H1 (cell line): ENCODE data around the gene POLL. TPM values are rescaled to one million over a fixed set of nuclear protein-coding genes. Genes with fewer than 3 reads are reported as not detected.

Experiments
- CTCF ChIA-PET: fragments of 300-600 bp; sonication (Branson Sonifier 250); formaldehyde crosslinking; loops from one replicate; lab custom pipeline; 2021; ENCODE audit not compliant: partially characterized antibody; lab: Charles Lee
- POLR2A ChIA-PET: fragments of 300-600 bp; sonication (Branson Sonifier 250); formaldehyde crosslinking; loops from one replicate; lab custom pipeline; 2021; ENCODE audit warnings: inconsistent platforms; ENCODE audit not compliant: partially characterized antibody; lab: Charles Lee
- DNase-seq, 2 experiments: peaks; one replicate each; pipeline versions ENCODE4 v3.0.0 to v3.0.0-alpha.2; 2010 to 2022; ENCODE audit warnings: low spot score in 2 of 2, low read depth in 1 of 2, mixed read lengths in 1 of 2
- FAIRE-seq: peaks from 2 replicates; lab custom pipeline; 2011; peaks lifted over from hg19 to GRCh38; lab: Jason Lieb, UNC
- H2AFZ ChIP-seq: 2 replicates; pipeline ENCODE4 v1.8.1; 2012; ENCODE audit warnings: low read length, inconsistent platforms
- H2AK5ac ChIP-seq: 2 replicates; pipeline ENCODE4 v1.6.1; 2013; ENCODE audit warnings: low read depth, low read length
- H2BK120ac ChIP-seq: replicated peaks from 2 replicates; pipeline ENCODE3; 2013; ENCODE audit warnings: low read depth, low read length, inconsistent platforms
- H2BK12ac ChIP-seq: 2 replicates; pipeline ENCODE4 v1.6.1; 2013; ENCODE audit warnings: low read depth, low read length
- H2BK15ac ChIP-seq: 2 replicates; pipeline ENCODE4 v1.6.1; 2013; ENCODE audit warnings: low read length
- H2BK20ac ChIP-seq: 2 replicates; pipeline ENCODE4 v1.6.1; 2013; ENCODE audit warnings: low read length
- H2BK5ac ChIP-seq: 2 replicates; pipeline ENCODE4 v1.6.1; 2013; ENCODE audit warnings: low read depth, low read length
- H3K14ac ChIP-seq: 2 replicates; pipeline ENCODE4 v1.6.1; 2013; ENCODE audit warnings: inconsistent platforms; ENCODE audit not compliant: insufficient read length
- H3K18ac ChIP-seq: 2 replicates; pipeline ENCODE4 v1.6.1; 2013; ENCODE audit warnings: low read length; ENCODE audit errors: extremely low read depth
- H3K23ac ChIP-seq: 2 replicates; pipeline ENCODE4 v1.6.1; 2013; ENCODE audit warnings: inconsistent platforms; ENCODE audit not compliant: insufficient read length
- H3K23me2 ChIP-seq: 2 replicates; pipeline ENCODE4 v1.6.1; 2013; ENCODE audit warnings: low read depth, low read length
- H3K27ac ChIP-seq: 2 replicates; pipeline ENCODE4 v1.6.1; 2011; ENCODE audit warnings: low read depth, low read length, inconsistent platforms
- H3K27me3 ChIP-seq, 4 experiments: replicated peaks in 1 of 4; 1 replicate in 1 of 4; 2 replicates in 3 of 4; pipeline versions ENCODE4 v1.6.1 to v1.8.1; 2011 to 2013; ENCODE audit warnings: low read length in 3 of 4, mild to moderate bottlenecking in 3 of 4, inconsistent platforms in 2 of 4, mixed read lengths in 2 of 4, moderate library complexity in 1 of 4; ENCODE audit not compliant: control insufficient read depth in 3 of 4, insufficient read depth in 3 of 4; ENCODE audit errors: extremely low read depth in 1 of 4
- H3K36me3 ChIP-seq, 4 experiments: 2 replicates each; pipeline versions ENCODE4 v1.6.1 to v1.8.1; 2011 to 2013; ENCODE audit warnings: mild to moderate bottlenecking in 4 of 4, low read length in 3 of 4, moderate library complexity in 2 of 4, control low read depth in 1 of 4, inconsistent platforms in 1 of 4; ENCODE audit not compliant: insufficient read depth in 4 of 4, control insufficient read depth in 2 of 4
- H3K4ac ChIP-seq: replicated peaks from 2 replicates; pipeline ENCODE3; 2013; ENCODE audit warnings: low read length, low read depth, mixed read lengths, inconsistent platforms; ENCODE audit not compliant: insufficient read length
- H3K4me1 ChIP-seq, 4 experiments: replicated peaks in 1 of 4; 1 replicate in 1 of 4; 2 replicates in 3 of 4; pipeline versions ENCODE4 v1.6.1 to v1.8.1; 2011 to 2013; ENCODE audit warnings: low read length in 3 of 4, inconsistent platforms in 2 of 4, mixed read lengths in 1 of 4; ENCODE audit not compliant: insufficient read depth in 4 of 4, control insufficient read depth in 3 of 4
- H3K4me2 ChIP-seq, 2 experiments: 2 replicates each; pipeline versions ENCODE4 v1.6.1 to v1.8.1; 2011 to 2013; ENCODE audit warnings: low read depth in 2 of 2, low read length in 2 of 2, control low read depth in 1 of 2, inconsistent platforms in 1 of 2, mild to moderate bottlenecking in 1 of 2; ENCODE audit not compliant: insufficient read depth in 1 of 2
- H3K4me3 ChIP-seq, 4 experiments: fragments of 200-600, 300-600 bp in 1 of 4; sonication (generic), shearing (Covaris generic), sonication (Bioruptor Twin) in 1 of 4; 2 replicates each; pipeline versions ENCODE4 v1.5.1 to v1.8.1; 2011 to 2016; ENCODE audit warnings: low read length in 4 of 4, low read depth in 3 of 4, control low read depth in 2 of 4, inconsistent platforms in 2 of 4, mild to moderate bottlenecking in 2 of 4, mixed read lengths in 1 of 4, moderate library complexity in 1 of 4; ENCODE audit not compliant: insufficient read depth in 2 of 4; ENCODE audit errors: extremely low read depth in 1 of 4
- H3K56ac ChIP-seq: replicated peaks from 2 replicates; pipeline ENCODE3; 2013; ENCODE audit warnings: low read depth, mild to moderate bottlenecking, mixed read lengths, low read length, inconsistent platforms; ENCODE audit not compliant: insufficient read length
- H3K79me1 ChIP-seq: 2 replicates; pipeline ENCODE4 v1.6.1; 2013; ENCODE audit warnings: low read depth, low read length, control low read depth
- H3K79me2 ChIP-seq, 2 experiments: 2 replicates each; pipeline versions ENCODE4 v1.6.1 to v1.8.1; 2012 to 2013; ENCODE audit warnings: low read length in 2 of 2, mild to moderate bottlenecking in 2 of 2, inconsistent platforms in 1 of 2; ENCODE audit not compliant: insufficient read depth in 2 of 2, control insufficient read depth in 1 of 2
- H3K9ac ChIP-seq, 4 experiments: replicated peaks in 1 of 4; 1 replicate in 1 of 4; 2 replicates in 3 of 4; pipeline versions ENCODE4 v1.6.1 to v1.8.1; 2011 to 2013; ENCODE audit warnings: low read depth in 3 of 4, low read length in 3 of 4, control low read depth in 2 of 4, mild to moderate bottlenecking in 2 of 4, moderate library complexity in 2 of 4, inconsistent platforms in 1 of 4; ENCODE audit errors: extremely low read depth in 1 of 4
- H3K9me3 ChIP-seq, 2 experiments: 2 replicates each; pipeline versions ENCODE4 v1.6.1 to v1.8.1; 2012 to 2013; ENCODE audit warnings: mild to moderate bottlenecking in 2 of 2, moderate library complexity in 2 of 2, control low read depth in 1 of 2, inconsistent platforms in 1 of 2, low read depth in 1 of 2, low read length in 1 of 2, mixed read lengths in 1 of 2; ENCODE audit not compliant: insufficient read depth in 2 of 2
- H4K20me1 ChIP-seq, 2 experiments: replicated peaks in 1 of 2; 2 replicates each; pipeline versions ENCODE3 to v1.8.1; 2011 to 2013; ENCODE audit warnings: inconsistent platforms in 2 of 2, low read length in 2 of 2, mild to moderate bottlenecking in 1 of 2; ENCODE audit not compliant: insufficient read depth in 2 of 2, control insufficient read depth in 1 of 2
- H4K5ac ChIP-seq: 2 replicates; pipeline ENCODE4 v1.6.1; 2013; ENCODE audit warnings: low read length, low read depth, mixed read lengths, inconsistent platforms; ENCODE audit not compliant: insufficient read length
- H4K8ac ChIP-seq: 2 replicates; pipeline ENCODE4 v1.8.0; 2013; ENCODE audit warnings: mild to moderate bottlenecking, moderate library complexity, low read length, inconsistent platforms; ENCODE audit not compliant: insufficient read depth; ENCODE audit errors: extremely low read depth
- H4K91ac ChIP-seq: replicated peaks from 2 replicates; pipeline ENCODE3; 2013; ENCODE audit warnings: low read length, mixed read lengths, inconsistent platforms; ENCODE audit not compliant: insufficient read length
- BCL11A ChIP-seq, 2 experiments: IDR thresholded peaks; one replicate each; pipeline ENCODE4 v1.6.1; 2011; ENCODE audit warnings: low read depth in 2 of 2, low read length in 2 of 2, mild to moderate bottlenecking in 2 of 2
- GTF2F1 ChIP-seq: IDR thresholded peaks from 2 replicates; pipeline ENCODE4 v1.6.1; 2012; ENCODE audit warnings: low read depth, low read length, improper control_type of control experiment, borderline replicate concordance
- HDAC6 ChIP-seq: IDR thresholded peaks from one replicate; pipeline ENCODE4 v1.7.1; 2012; ENCODE audit warnings: low read depth, mild to moderate bottlenecking, inconsistent platforms, low read length, moderate library complexity
- RAD21 ChIP-seq, 2 experiments: IDR thresholded peaks in 1 of 2; conservative IDR thresholded peaks in 1 of 2; 2 replicates each; pipeline ENCODE4 v1.6.1; 2011; ENCODE audit warnings: low read depth in 2 of 2, low read length in 2 of 2, improper control_type of control experiment in 1 of 2, inconsistent platforms in 1 of 2, mild to moderate bottlenecking in 1 of 2, moderate library complexity in 1 of 2
- SAP30 ChIP-seq: fragments of 300-600 bp; sonication (generic); IDR thresholded peaks from 2 replicates; pipeline ENCODE4 v1.7.1; 2012; ENCODE audit warnings: low read length, moderate library complexity, mild to moderate bottlenecking, inconsistent platforms; ENCODE audit not compliant: insufficient read depth, insufficient replicate concordance
- YY1 ChIP-seq: IDR thresholded peaks from 2 replicates; pipeline ENCODE4 v1.6.1; 2011; ENCODE audit warnings: low read depth, mild to moderate bottlenecking, low read length
- WGBS, 2 experiments: shearing (Covaris generic) in 1 of 2; methylation state at CpG; one replicate each; pipeline versions ENCODE4 v1.1.6 to v1.1.7; 2013 to 2015; ENCODE audit warnings: low lambda C conversion rate in 2 of 2, mixed read lengths in 2 of 2, inconsistent platforms in 1 of 2, low coverage in 1 of 2, missing lambda C conversion rate in 1 of 2; ENCODE audit not compliant: insufficient replicate concordance in 2 of 2, insufficient coverage in 1 of 2, insufficient read length in 1 of 2; ENCODE audit errors: extremely low coverage in 1 of 2, missing lambda C conversion rate in 1 of 2; 5-methylcytosine and 5-hydroxymethylcytosine counted together
- polyA plus RNA-seq, 7 experiments: library from polyadenylated mRNA; depleted of rRNA in 3 of 7; stranded (reverse) in 5 of 7; unstranded in 2 of 7; fragments of >200 nt in 5 of 7; fragments of 200-250 nt in 2 of 7; gene quantifications; 1 replicate in 5 of 7; 2 replicates in 1 of 7; 4 replicates in 1 of 7; pipeline versions ENCODE4 v1.2.1 to v1.2.3, GENCODE V29; 2011 to 2013; ENCODE audit warnings: missing spikeins in 2 of 7, mixed read lengths in 2 of 7
- total RNA-seq: library from RNA; stranded (reverse); fragmentation: NEBNext Ultra II Directional; extraction: Animal tissue kit (Norgen Biotek cat#: 25700); gene quantifications from 2 replicates; pipeline ENCODE4 v1.2.1, GENCODE V29; 2021
- TF ChIP-seq, protein P1 (sequence below): IDR thresholded peaks from 2 replicates; pipeline ENCODE4 v1.6.1; 2011; ENCODE audit warnings: low read depth, mild to moderate bottlenecking, low read length; ENCODE audit not compliant: insufficient read depth
- TF ChIP-seq, protein P2 (sequence below), 3 experiments: IDR thresholded peaks; 1 replicate in 2 of 3; 2 replicates in 1 of 3; pipeline versions ENCODE4 v1.5.1 to v1.6.1; 2011; ENCODE audit warnings: low read length in 3 of 3, mild to moderate bottlenecking in 3 of 3, inconsistent platforms in 2 of 3, low read depth in 1 of 3, moderate library complexity in 1 of 3; ENCODE audit not compliant: insufficient read depth in 1 of 3; ENCODE audit errors: control extremely low read depth in 1 of 3

Gene POLL
- total and polyA plus RNA-seq, 2 of the 8 experiments (the other 6 are each of a cell fraction or from before 2014, with no cell fraction given), result 26.1 to 45.9 TPM

DNA sequence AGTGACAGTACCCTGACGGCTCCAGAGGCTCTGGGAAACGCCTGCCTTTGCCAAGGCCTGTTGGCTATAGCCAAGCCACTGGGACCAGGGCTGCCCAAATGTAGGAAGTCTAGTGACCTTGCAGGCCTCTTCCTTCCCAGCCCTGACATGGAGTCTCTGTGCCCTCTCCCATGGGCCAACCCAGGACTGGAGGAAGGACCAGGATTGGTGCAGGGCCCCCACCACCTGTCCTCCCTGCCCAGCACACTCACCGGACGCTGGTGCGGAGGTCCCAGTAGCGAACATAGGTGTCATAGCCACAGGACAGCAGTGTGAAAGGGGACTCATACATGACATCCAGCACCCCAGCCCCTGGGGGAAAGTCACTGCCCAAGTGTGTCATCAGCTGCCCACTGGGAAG lies 24.0 kb upstream of the POLL start:
- H2BK5ac ChIP-seq, result no peak overlapping the region
- H3K27me3 ChIP-seq, result no peaks in the 10 kb centered on the region
- H3K79me2 ChIP-seq, result no peaks in the 10 kb centered on the region
- H3K4ac ChIP-seq, result no peak overlapping the region
- ChIA-PET POLR2A (interaction anchor here (1.9 to 3.0 kb wide), 2 partner anchors 7 to 17 kb away, joined by 5 to 8 read pairs; no protein-coding TSS in a partner anchor), CTCF (interaction anchor here (4.6 to 10.9 kb wide), 2 partner anchors 8 to 169 kb away, joined by 21 to 131 read pairs; no protein-coding TSS in a partner anchor)
- no peak for DNase-seq
- WGBS, 2 experiments, result 99% methylated on average over 6 of the region's 6 CpGs; no CpG with 5 or more reads in 1 of the 2 experiments
- no peak overlapping the region for H3K4me2 ChIP-seq
- no peak overlapping the region; the same call in 1 of the 2 replicates for H4K8ac ChIP-seq
- no peak overlapping the region for H4K5ac ChIP-seq
- H3K79me1 ChIP-seq, result no peaks in the 10 kb centered on the region; the same call in 1 of the 2 replicates
- H3K4me3 ChIP-seq, result no peak overlapping the region
- H2AFZ ChIP-seq, result no peak overlapping the region
- H3K56ac ChIP-seq, result no peak overlapping the region
- no peak overlapping the region for H4K91ac ChIP-seq
- no peak overlapping the region for H2AK5ac ChIP-seq
- no peak overlapping the region for H3K23ac ChIP-seq
- no peak overlapping the region for H2BK12ac ChIP-seq
- H3K9ac ChIP-seq, result no peak overlapping the region
- no peak overlapping the region for H3K18ac ChIP-seq
- H3K27ac ChIP-seq, result no peak overlapping the region
- FAIRE-seq, result no peak
- no peaks in the 10 kb centered on the region for H4K20me1 ChIP-seq
- H3K23me2 ChIP-seq, result no peaks in the 10 kb centered on the region
- no peaks in the 10 kb centered on the region for H3K9me3 ChIP-seq
- no peak overlapping the region for H2BK120ac ChIP-seq
- no peak overlapping the region for H3K14ac ChIP-seq
- H2BK15ac ChIP-seq, result no peak overlapping the region
- H3K4me1 ChIP-seq, result peaks cover 5 to 23% (median 15%) of the 10 kb centered on the region in 4 experiments
- H2BK20ac ChIP-seq, result no peak overlapping the region
- peaks cover 0 to 13% (median 3%) of the 10 kb centered on the region in 4 experiments; a peak in 5 of 8 replicates for H3K36me3 ChIP-seq
- TF ChIP-seq SAP30, result no peak
- no peak for TF ChIP-seq HDAC6
- TF ChIP-seq, protein P1, sequence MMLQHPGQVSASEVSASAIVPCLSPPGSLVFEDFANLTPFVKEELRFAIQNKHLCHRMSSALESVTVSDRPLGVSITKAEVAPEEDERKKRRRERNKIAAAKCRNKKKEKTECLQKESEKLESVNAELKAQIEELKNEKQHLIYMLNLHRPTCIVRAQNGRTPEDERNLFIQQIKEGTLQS, result no peak
- TF ChIP-seq RAD21 (IDR thresholded peaks at IDR 0.05 in 1 of 2, conservative IDR thresholded peaks at IDR 0.05 in 1 of 2; ENCODE audit: low read depth in 2 of 2, low read length in 2 of 2), result no peak
- TF ChIP-seq BCL11A (IDR thresholded peaks at IDR 0.05; ENCODE audit: low read depth in 2 of 2, low read length in 2 of 2), result no peak
- TF ChIP-seq GTF2F1, result no peak
- TF ChIP-seq, protein P2, sequence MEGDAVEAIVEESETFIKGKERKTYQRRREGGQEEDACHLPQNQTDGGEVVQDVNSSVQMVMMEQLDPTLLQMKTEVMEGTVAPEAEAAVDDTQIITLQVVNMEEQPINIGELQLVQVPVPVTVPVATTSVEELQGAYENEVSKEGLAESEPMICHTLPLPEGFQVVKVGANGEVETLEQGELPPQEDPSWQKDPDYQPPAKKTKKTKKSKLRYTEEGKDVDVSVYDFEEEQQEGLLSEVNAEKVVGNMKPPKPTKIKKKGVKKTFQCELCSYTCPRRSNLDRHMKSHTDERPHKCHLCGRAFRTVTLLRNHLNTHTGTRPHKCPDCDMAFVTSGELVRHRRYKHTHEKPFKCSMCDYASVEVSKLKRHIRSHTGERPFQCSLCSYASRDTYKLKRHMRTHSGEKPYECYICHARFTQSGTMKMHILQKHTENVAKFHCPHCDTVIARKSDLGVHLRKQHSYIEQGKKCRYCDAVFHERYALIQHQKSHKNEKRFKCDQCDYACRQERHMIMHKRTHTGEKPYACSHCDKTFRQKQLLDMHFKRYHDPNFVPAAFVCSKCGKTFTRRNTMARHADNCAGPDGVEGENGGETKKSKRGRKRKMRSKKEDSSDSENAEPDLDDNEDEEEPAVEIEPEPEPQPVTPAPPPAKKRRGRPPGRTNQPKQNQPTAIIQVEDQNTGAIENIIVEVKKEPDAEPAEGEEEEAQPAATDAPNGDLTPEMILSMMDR (IDR thresholded peaks at IDR 0.05; ENCODE audit: control extremely low read depth in 1 of 3, insufficient read depth in 1 of 3, low read depth in 1 of 3, low read length in 3 of 3), result no peak
- no peak for TF ChIP-seq YY1
